Lung (tissue), 12 donors: ENCODE results near the gene SCARF2. TPM values are rescaled to one million over a fixed set of nuclear protein-coding genes. Genes with fewer than 3 reads are reported as not detected.

ENCODE experiments used
- ATAC-seq: fragments of 200-7000 bp; cut with Tn5 transposase; one replicate; pipeline ENCODE4 v1.9.1; 2020; ENCODE audit warnings: moderate number of reproducible peaks; ENCODE audit not compliant: insufficient read depth, low FRiP score
- DNase-seq, 3 donors: peaks; one replicate each; pipeline ENCODE4 v3.0.0-alpha.2; 2013 to 2017
- H3K27ac ChIP-seq, 2 donors: one replicate each; pipeline ENCODE4 v1.5.1; 2013; ENCODE audit warnings: mild to moderate bottlenecking in 2 of 2, moderate library complexity in 2 of 2, control low read depth in 1 of 2, inconsistent platforms in 1 of 2, low read depth in 1 of 2, low read length in 1 of 2
- H3K27me3 ChIP-seq, 3 donors: one replicate each; pipeline ENCODE4 v1.5.1; 2013; ENCODE audit warnings: low read length in 2 of 3; ENCODE audit not compliant: control insufficient read depth in 3 of 3, insufficient read depth in 3 of 3
- H3K36me3 ChIP-seq, 4 donors: one replicate each; pipeline ENCODE4 v1.5.1; 2013; ENCODE audit warnings: low read length in 4 of 4, mild to moderate bottlenecking in 1 of 4, moderate library complexity in 1 of 4; ENCODE audit not compliant: control insufficient read depth in 4 of 4, insufficient read depth in 4 of 4
- H3K4me1 ChIP-seq, 5 donors: one replicate each; pipeline ENCODE4 v1.5.1; 2013; ENCODE audit warnings: low read length in 5 of 5, mild to moderate bottlenecking in 2 of 5, moderate library complexity in 1 of 5; ENCODE audit not compliant: control insufficient read depth in 5 of 5, insufficient read depth in 5 of 5
- H3K4me3 ChIP-seq: one replicate; pipeline ENCODE4 v1.5.1; 2013; ENCODE audit warnings: mild to moderate bottlenecking, control low read depth, moderate library complexity
- H3K9ac ChIP-seq, 2 donors: one replicate each; pipeline ENCODE4 v1.5.1; 2013; ENCODE audit warnings: low read length in 2 of 2, control low read depth in 1 of 2; ENCODE audit not compliant: insufficient read depth in 1 of 2
- H3K9me3 ChIP-seq, 4 donors: one replicate each; pipeline ENCODE4 v1.5.1; 2013; ENCODE audit warnings: low read length in 3 of 4, mild to moderate bottlenecking in 1 of 4, moderate library complexity in 1 of 4; ENCODE audit not compliant: control insufficient read depth in 4 of 4, insufficient read depth in 3 of 4
- WGBS, 2 donors: extraction: QIAGEN DNeasy Blood & Tissue Kit; methylation state at CpG; one replicate each; pipeline ENCODE4 v1.1.7; 2013; 5-methylcytosine and 5-hydroxymethylcytosine counted together
- polyA plus RNA-seq, 2 donors: library from polyadenylated mRNA; stranded (reverse); fragments of 200-250 nt; gene quantifications; one replicate each; pipeline ENCODE4 v1.2.1, GENCODE V29; 2013
- total RNA-seq, 2 donors: library from RNA; depleted of rRNA in 1 of 2; stranded (reverse); fragments of >200 nt in 1 of 2; gene quantifications; one replicate each; pipeline ENCODE4 v1.2.1, GENCODE V29; 2014 to 2021
- TF ChIP-seq, protein P1 (sequence below): IDR thresholded peaks from 2 replicates; pipeline ENCODE4 v1.5.1; 2012; ENCODE audit warnings: mild to moderate bottlenecking; ENCODE audit errors: control extremely low read depth, extremely low read depth
- donor health status: control.
- donor health status: control.
- donor health status: Bipolar disorder and iron deficiency.
- donor health status: healthy.
- donor health status: DM: yes; HTN: yes; CAD: no.

SCARF2 gene
- total and polyA plus RNA-seq, 4 donors: 4.7 to 32.9 (median 16.4) TPM

DNA sequence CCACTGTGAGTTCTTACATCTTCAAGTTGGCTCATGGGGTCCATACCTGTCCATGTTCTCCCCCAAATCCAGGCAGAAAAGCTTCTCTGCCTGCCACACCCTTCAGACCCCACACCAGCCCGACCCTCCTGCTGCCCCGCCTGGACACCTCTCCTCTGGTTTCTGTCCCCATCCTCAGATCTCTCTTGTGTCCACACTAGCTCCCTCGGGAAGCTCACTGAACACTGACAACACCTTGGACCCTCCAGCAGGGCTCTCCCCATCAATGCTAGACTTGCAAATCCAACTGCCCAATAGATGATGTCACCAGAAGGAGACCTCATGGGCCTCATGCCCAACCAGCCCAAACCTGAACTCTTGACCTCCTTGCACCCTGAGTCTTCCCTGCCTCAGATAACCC lies 2.9 kb downstream of the SCARF2 start:
- Histone ChIP-seq H3K9ac (no peak overlapping the region), H3K9me3 (no peaks in the 10 kb centered on the region), H3K27ac (no peak overlapping the region), H3K36me3 (peaks cover 0 to 13% (median 0%) of the 10 kb centered on the region in 4 donors), H3K4me3 (no peak overlapping the region), H3K4me1 (peaks cover 0 to 68% (median 29%) of the 10 kb centered on the region in 5 donors), H3K27me3 (peaks cover 0 to 12% (median 0%) of the 10 kb centered on the region in 3 donors)
- ATAC-seq: no peak
- DNase-seq: no peak
- TF ChIP-seq, protein P1, sequence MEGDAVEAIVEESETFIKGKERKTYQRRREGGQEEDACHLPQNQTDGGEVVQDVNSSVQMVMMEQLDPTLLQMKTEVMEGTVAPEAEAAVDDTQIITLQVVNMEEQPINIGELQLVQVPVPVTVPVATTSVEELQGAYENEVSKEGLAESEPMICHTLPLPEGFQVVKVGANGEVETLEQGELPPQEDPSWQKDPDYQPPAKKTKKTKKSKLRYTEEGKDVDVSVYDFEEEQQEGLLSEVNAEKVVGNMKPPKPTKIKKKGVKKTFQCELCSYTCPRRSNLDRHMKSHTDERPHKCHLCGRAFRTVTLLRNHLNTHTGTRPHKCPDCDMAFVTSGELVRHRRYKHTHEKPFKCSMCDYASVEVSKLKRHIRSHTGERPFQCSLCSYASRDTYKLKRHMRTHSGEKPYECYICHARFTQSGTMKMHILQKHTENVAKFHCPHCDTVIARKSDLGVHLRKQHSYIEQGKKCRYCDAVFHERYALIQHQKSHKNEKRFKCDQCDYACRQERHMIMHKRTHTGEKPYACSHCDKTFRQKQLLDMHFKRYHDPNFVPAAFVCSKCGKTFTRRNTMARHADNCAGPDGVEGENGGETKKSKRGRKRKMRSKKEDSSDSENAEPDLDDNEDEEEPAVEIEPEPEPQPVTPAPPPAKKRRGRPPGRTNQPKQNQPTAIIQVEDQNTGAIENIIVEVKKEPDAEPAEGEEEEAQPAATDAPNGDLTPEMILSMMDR: no peak
- 92 to 97% methylated on average over 3 of the region's 3 CpGs for WGBS, 2 donors

DNA sequence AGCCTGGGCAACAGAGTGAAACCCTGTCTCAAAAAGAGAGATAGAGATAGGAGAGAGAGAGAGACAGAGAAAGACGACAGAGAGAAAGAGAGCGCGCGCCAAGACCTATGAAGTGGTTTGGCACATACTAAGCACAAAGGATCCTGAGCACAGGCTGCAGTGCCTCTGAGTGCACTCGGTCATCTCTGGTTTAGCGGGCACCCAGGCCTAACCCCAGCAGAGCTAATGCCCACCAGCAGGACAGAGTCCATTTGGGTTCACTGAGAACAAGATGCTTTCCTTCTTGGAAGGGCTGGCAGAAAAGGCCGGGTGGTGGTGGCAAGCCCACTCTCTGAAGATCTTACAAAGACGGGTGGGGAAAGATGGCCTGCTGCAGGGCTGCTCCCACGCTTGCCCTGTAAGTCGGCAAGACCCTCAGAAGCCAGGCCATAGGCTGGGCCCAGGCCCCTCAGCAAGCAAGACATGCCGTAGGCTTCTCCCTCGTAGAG lies 3.3 kb downstream of the SCARF2 start:
- TF ChIP-seq, protein P1: no peak
- H3K4me1 ChIP-seq: peaks cover 0 to 66% (median 29%) of the 10 kb centered on the region in 5 donors
- DNase-seq: no peak

DNA sequence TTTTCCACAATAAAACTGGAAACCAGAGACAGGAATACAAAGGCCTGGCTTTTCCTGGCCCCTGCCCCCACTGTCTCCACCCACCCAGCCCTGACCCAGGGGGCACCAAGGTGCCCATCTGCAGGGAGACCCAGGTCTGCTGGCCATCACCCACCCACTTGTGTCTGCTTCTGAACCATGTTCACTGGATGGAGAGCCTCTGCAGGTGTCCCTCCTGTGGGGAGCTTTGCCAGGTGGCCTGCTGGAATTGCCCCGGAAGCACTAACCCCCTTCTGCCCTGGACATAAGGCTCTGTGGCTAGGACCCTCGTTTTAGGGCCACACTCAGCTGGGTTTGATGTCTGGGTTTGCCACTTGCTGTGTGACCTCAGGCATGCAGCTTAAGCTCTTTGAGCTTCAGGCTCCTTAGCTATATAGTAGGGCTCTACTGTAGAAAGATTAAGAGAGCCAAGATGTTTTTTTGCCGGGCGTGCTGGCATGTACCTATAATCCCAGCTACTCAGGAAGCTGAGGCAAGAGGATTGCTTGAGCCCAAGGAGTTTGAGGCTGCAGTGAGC lies 3.9 kb downstream of the SCARF2 start:
- peaks cover 0 to 14% (median under 1%) of the 10 kb centered on the region in 4 donors for H3K36me3 ChIP-seq
- no peak overlapping the region for H3K9ac ChIP-seq
- ATAC-seq (no peak), DNase-seq (no peak)
- H3K27me3 ChIP-seq: peaks cover 0 to 17% (median 0%) of the 10 kb centered on the region in 3 donors
- peaks cover 0 to 61% (median 27%) of the 10 kb centered on the region in 5 donors for H3K4me1 ChIP-seq
- no peak overlapping the region for H3K4me3 ChIP-seq
- 76 to 88% methylated on average over 4 of the region's 4 CpGs for WGBS, 2 donors
- TF ChIP-seq, protein P1: no peak
- no peak overlapping the region for H3K27ac ChIP-seq
- no peaks in the 10 kb centered on the region for H3K9me3 ChIP-seq

More for the DNA sequence above, 3.3 kb downstream of the SCARF2 start:
- Histone ChIP-seq H3K27ac (no peak overlapping the region), H3K27me3 (peaks cover 0 to 15% (median 0%) of the 10 kb centered on the region in 3 donors), H3K9ac (no peak overlapping the region), H3K36me3 (peaks cover 0 to 13% (median 0%) of the 10 kb centered on the region in 4 donors), H3K9me3 (no peaks in the 10 kb centered on the region), H3K4me3 (no peak overlapping the region)
- WGBS, 2 donors: 92 to 93% methylated on average over 12 of the region's 12 CpGs
- no peak for ATAC-seq
